CD4-positive, alpha-beta T cell treated with Interleukin-2 at 100 ng/mL for 4 hours (primary cell): Measurements from ENCODE around the gene CSNK1G2.

Source experiments
- DNase-seq: peaks from one replicate; pipeline ENCODE4 v3.0.0-alpha.2; 2020; ENCODE audit warnings: low spot score

CSNK1G2 gene

DNA sequence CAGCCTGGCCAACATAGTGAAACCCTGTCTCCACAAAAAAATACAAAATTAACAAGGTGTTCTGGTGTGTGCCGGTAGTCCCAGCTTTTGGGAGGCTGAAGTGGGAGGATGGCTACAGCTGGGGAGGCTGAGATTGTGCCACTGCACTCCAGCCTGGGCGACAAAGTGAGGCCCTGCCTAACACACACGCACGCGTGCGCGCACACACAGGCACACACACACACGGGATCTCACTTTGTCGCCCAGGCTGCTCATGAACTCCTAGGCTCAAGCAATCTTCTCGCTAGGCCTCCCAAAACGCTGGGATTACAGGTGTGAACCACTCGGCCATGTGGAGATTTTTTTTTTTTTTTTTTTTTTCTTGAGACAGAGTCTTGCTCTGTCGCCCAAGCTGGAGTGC lies 77.8 kb downstream of the CSNK1G2 start:
- no peak for DNase-seq

DNA sequence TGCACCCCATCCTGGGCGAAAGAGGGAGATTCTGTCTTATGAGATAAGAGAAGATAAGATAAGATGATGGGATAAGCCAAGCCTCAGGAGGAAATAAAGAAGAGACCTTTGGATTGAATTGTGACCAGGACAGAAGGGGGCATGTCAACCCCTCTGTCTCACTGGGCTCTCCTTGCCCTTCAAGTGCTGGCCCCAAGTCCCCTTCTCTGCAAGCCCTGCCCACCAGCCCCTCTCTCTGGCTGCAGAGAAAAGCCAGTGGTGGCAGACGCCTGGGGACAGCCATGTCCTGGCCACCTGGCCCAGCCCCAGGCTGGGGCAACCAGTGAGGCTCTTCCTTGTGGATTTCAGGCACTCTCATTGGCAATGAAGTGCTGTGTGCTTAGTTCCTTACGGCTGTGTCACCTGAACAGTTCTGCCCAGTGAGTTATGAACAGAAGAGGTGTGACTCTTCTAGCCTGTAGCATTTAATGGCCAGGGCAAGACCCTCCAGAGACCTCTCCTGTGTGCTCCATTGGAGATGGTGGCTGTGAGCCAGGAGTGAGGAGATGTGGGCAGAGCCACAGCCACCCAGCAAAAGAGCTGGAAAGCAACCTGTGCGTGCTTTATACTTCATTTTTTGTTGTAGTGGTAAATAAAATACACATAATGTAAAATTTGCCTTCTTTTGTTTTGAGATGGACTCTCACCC lies 80.6 kb downstream of the CSNK1G2 start:
- DNase-seq: no peak

DNA sequence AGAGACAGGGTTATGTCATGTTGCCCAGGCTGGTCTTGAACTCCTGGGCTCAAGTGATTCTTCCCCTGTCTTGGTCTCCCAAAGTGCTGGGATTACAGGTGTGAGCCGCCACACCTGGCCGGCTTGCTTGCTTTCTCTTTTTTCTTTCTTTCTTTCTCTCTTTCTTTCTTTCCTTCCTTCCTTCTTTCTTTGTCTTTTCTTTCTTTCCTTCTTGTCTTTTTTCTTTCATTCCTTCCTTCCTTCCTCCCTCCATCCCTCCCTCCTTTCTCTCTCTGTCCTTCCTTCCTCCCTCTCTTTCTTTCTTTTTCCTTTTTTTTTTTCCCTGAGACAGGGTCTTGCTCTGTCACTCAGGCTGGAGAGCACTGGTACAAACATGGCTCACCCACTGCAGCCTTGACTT lies 81.3 kb downstream of the CSNK1G2 start:
- no peak for DNase-seq

DNA sequence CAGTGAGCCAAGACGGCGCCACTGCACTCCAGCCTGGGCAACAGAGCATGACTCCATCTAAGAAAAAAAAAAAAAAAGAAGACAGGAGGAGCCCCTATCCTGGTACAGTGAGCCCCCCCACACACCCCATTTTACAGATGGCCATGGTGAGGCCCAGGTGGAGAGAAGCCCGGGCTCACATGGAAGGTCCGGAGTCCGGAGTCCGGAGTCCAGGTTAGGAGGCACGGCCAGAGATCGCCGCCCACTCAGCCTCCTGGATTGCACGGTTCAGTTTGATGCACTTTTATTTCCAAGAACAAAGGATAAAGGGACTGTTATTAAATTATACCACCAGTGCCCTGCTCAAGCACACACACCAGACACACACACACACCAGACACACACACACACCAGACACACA lies 85.8 kb downstream of the CSNK1G2 start:
- DNase-seq: no peak

DNA sequence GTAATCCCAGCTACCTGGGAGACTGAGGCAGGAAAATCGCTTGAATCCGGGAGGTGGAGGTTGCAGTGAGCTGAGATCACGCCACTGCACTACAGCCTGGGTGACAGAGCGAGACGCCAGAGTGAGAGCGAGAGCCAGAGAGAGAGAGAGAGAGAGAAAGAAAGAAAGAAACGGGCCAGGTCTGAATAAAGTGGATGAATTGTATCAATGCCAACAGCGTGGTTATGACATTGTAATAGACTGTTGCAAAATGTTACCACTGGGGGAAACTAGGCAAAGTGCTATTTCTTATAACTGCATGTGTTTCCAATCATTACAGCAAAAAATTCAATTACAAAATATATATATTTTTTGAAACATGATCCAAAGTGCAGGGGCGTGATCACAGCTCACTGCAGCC lies 86.4 kb downstream of the CSNK1G2 start:
- no peak for DNase-seq
